Measurements from ENCODE around the gene WDR91.
"Not testable (repeated sequence)": the region's sequence is repeated elsewhere in the genome, so short reads cannot be mapped to it uniquely, and the experiment has no call there.

The WDR91 gene

GRCh38 chr7:135233570-135233969, 22.2 kb upstream of the WDR91 start, which contains the start of gene STRA8:
TSS of gene STRA8 (plus strand) at chr7:135233838. CDS start at chr7:135240525, 6,687 bp downstream.
- no peak for DNase-seq (ENCODE audit: low read depth)

- no peak for DNase-seq (ENCODE audit: low read depth)
Measured at GRCh38 chr7:135232720-135233119, 21.4 kb upstream of the WDR91 start.

GRCh38 chr7:135232087-135232486, 20.8 kb upstream of the WDR91 start:
- DNase-seq (ENCODE audit: low read depth), result no peak

DNA sequence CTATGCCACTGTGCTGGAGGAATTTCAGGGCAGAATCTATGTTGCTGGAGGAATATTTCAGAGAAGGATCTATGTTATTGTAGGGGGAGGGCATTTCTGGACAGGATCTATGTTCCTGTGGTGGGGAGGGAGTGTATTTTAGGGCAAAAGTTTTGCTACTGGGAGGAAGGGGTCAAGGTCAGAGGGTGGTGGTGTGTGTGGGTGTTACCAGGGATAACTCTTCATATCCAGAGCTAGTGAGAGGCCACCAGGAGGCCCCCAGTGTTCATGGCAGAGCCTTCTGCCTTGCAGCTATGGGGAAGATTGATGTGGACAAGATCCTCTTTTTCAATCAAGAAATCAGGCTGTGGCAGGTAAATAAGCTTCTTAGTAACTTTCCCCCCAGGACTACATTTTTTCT, 20.4 kb upstream of the WDR91 start:
- no peak for DNase-seq (ENCODE audit: low read depth)

- no peak for DNase-seq (ENCODE audit: low read depth)
Measured at GRCh38 chr7:135224027-135224426, 12.7 kb upstream of the WDR91 start.

- DNase-seq (ENCODE audit: low read depth), result no peak
Measured at GRCh38 chr7:135217645-135218509, 6.6 kb upstream of the WDR91 start.

- DNase-seq (ENCODE audit: low read depth), result no peak
Measured at GRCh38 chr7:135215698-135216097, 4.4 kb upstream of the WDR91 start.

DNA sequence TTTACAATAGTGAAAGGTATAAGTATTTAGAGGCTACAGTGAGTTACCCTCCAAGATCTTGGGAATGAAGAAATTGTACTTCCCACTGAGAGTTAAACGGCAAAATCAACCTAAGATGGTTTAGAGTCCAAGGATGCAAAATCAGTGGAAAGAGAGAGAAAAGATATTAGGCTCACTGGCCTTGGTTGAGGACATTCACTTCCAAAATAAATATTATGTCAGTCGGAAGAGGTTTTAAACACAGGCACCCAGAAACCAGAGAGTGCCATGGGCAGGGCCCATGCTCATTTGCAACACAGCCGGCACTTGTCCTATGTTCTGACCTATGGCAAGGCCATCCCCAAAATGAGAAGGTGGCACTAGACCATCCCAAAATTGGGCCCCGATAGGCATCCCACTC, 3.9 kb upstream of the WDR91 start:
- no peak for DNase-seq (ENCODE audit: low read depth)

GRCh38 chr7:135213831-135214230, 2.5 kb upstream of the WDR91 start:
- DNase-seq (ENCODE audit: low read depth), result no peak

GRCh38 chr7:135211946-135212685, 790 bp upstream of the WDR91 start:
- DNase-seq (ENCODE audit: low read depth), result not testable (repeated sequence)

- no peak for DNase-seq (ENCODE audit: low read depth)
Measured at GRCh38 chr7:135210888-135211178, 493 bp downstream of the WDR91 start.

DNA sequence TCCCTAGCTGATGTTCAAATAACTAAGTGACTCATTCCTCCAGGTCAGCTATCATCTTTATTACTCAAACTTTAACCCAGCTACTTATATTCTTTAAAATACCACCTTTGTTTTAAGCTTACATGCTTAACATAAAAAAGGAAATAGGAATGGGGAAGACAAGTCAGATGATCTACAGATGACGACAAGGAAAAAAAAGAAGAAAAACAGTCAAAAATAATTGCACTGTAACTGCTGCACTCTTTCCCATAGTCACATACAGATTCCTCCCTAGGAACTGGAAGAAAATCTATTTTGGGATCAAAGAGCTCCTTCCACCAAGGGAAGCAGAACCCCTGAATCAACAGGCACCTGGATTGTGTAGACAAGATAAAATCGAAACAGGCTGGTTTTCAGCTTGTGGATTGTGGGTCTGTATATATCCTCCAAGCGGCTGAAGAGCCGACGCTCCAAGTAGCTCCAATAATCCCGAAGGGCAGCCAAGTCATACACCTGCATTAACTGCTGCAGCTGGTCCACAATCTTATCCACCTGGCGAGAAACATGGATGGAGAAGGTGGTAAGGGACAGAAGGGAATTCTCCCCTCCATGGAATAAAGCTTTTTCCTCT, 2.0 kb downstream of the WDR91 start:
- no peak for DNase-seq (ENCODE audit: low read depth)

GRCh38 chr7:135208102-135208793, 3.1 kb downstream of the WDR91 start:
- DNase-seq (ENCODE audit: low read depth), result no peak

DNA sequence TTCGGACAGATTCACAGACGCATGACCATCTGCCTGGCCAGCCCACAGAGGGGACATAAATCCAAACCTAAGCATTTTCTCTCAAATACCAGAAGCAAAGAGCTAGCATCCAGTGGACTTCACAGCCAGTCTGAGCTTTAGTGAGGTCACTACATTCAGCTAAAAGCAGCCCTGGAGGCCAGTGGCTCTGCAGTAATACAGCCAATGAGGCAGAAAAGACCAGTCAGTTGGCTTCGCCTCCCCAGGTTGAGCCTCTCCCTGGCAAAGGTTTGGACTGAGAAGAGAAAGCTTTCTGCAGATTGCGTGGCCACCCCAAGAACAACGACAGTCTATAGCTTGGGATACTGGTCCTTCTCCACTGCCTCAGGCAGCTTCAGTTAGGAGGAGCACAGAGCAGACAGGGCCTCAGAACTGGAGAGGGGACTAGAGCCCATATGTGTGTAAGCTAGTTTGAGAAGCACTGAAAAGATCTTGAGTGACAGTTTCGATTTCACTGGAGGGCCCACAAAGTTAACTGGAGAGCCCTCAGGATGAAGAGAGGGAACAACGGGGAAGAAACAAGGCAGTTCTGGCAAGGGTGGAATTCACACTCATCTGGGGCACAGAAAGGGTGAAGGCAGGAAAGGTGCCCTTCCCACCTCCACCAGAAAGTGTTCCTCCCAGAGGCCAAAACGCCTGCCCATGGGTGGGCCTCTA, 3.8 kb downstream of the WDR91 start:
- DNase-seq (ENCODE audit: low read depth), result no peak

DNA sequence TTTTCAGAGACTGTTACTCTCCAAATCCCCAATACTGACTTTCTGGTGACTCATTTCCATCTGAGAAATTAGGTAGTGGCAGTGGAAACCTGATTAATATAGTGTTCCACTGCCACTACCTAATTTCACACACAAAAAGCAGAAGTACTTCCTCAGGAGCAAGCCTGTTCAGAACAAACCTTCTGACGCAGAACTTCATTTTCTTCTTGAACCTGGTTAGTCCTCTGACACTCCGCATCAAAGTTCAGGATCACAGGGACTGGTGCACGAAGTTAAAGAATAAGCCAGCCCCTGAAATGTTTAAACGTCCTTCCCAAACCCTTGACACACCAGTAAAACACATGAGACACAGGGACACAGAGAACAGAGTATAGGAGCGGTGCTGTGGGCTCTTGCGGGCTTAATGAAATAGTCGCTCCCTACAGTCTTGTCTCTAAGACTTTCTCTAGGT, 4.4 kb downstream of the WDR91 start:
- DNase-seq (ENCODE audit: low read depth), result no peak

DNA sequence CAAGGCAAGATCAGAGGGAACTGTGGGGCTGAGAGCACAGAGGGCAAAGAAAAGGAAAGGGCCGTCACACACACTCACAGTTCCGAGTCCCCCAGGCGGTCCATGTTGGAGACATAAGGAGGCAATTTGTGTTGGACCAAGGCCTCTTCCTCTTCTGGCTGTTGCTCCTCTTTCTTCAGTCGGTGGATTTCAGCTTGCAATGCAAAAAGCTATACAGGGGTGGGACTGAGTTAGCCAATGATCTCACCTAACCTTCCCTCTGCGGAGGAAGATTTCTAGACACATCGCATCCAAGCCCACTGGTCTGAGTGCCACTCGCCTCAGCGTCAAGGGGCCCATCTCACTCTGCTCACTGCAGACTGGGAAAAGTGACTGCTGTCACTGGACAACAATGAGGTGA, 5.5 kb downstream of the WDR91 start:
- no peak for DNase-seq (ENCODE audit: low read depth)

DNA sequence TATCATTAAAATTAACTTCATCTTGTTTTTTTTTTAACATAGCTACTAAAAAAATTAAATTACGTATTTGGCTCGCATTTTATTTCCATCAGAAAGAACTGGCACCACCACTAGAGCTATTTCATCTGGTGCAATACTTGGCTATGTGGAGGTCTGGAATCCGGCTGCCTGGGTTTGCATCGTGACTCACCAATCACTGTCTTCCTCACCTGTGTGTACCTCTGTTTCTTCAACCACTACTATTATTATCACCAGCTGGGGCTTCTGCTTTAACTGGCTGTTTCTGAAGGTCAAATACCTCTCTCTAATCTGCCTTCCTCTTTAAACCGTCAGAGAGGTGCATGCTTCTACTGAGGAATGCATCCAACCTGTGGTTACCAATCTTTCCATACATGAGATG, 6.5 kb downstream of the WDR91 start:
- no peak for DNase-seq (ENCODE audit: low read depth)

DNA sequence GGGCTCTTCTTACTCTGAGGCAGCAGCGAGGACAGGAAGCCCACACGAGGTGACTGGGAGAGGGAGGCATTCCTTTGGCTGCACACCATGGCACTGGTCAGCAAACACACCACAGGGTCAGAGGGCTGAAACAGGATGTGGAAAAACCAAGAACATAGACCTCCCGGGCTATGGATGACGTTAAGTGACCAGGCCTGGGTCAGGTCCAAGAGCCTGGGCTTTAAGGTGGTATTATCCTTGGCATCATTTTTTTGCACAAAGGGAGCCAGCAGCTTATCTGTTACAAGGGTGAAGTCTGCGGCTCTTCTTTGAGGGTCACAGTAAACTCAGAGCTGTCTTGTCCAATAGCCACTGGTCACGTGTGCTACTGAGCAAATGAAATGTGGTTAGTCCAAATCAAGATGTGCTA, 7.0 kb downstream of the WDR91 start:
- DNase-seq (ENCODE audit: low read depth), result no peak

DNA sequence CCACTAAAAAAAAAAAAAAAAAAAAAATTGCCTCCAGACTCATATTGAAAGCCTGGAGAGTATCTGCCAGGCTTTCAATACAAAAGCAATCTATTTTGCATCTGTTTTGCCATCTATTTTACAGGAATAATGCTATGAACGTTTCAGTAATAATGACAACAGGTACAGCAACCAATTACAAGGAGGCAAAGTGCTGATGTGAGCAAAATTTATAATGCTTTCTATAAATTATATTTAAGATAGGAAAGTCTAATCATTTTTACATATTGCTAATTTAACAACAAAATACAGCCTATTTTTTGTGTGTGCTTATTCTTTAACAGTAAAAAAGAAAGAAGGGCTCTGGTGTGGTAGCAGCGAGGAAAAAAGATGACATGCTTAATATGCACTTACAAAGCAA, 10.0 kb downstream of the WDR91 start:
- DNase-seq (ENCODE audit: low read depth), result no peak

DNA sequence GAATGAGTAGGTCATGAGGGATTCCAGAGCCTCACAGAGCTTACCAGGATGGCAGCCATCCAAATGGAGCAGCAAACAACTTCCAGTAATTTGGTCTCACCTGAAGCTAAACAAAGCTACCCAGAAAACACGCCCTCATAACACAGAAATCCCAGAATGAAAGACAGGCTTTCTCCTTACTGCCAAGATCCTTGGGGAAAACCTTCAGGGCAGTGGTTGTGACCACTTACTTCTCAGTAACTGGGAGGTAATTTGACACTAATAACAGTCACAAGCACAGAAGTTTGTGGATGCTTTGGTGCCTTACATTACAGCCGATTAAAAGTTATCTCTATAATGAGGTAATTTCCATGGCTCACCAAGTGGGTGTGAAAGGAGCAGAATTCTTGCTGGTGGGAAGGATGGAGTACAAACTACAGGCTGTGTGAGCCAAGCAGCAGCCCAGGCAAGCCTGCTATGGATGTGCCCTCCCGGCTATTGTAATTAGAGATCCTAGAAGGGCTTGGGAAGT, 10.4 kb downstream of the WDR91 start:
- no peak for DNase-seq (ENCODE audit: low read depth)

DNA sequence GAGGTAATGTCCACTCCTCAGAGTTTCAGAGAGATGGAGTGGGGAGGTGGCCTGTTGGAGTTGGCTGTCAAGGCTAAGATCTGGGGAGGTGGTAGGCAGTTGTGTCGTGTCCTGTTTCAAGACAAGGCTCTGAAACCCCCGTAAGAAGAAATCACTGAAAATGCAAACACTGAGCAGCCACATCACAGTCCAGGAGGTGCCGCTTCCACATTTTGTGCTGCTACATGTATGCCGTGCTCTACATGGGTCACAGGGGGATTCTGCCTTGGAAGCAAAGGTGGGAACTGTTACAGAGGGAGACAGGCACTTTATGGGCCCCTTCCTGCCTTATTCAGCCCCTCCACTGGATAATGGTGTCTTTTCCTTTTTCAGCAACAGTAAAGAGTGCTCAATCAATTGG, 11.9 kb downstream of the WDR91 start:
- no peak for DNase-seq (ENCODE audit: low read depth)

Data from stimulated activated CD8-positive, alpha-beta memory T cell treated with anti-CD3 and anti-CD28 coated beads, Interleukin-7, amount 100 ng/mL, for 24 hours (primary cell).